HepG2 (cell line): ENCODE measurements around the gene MPV17L2. TPM values are rescaled to one million over a fixed set of nuclear protein-coding genes. Genes with fewer than 3 reads are reported as not detected.

Experiments
- ATAC-seq: fragments of 200-7000 bp; cut with Tn5 transposase; 3 replicates; pipeline ENCODE4 v1.9.1; 2020; ENCODE audit warnings: mild to moderate bottlenecking, moderate library complexity
- BruUV-seq: library from RNA; stranded (reverse); fragments of 400-500 nt; replicated peaks from 2 replicates; lab custom pipeline; 2021; lab: Mats Ljungman, UMichigan
- CTCF ChIA-PET: fragments of 300-600 bp; formaldehyde crosslinking; extraction: SDS; loops from one replicate; lab custom pipeline; 2021; ENCODE audit warnings: low total read pairs, inconsistent platforms, low intra/inter-chr PET ratio; lab: Yijun Ruan, JAX
- POLR2A ChIA-PET: fragments of 350-600 bp; sonication (Branson Sonifier 250); formaldehyde crosslinking; loops from one replicate; lab custom pipeline; 2020; ENCODE audit warnings: antibody characterized with exemption, inconsistent platforms; lab: Yijun Ruan, JAX
- DNase-seq: peaks from one replicate; pipeline ENCODE4 v3.0.0-alpha.2; 2015; ENCODE audit warnings: low spot score
- FAIRE-seq: peaks from 3 replicates; lab custom pipeline; 2011; peaks lifted over from hg19 to GRCh38; lab: Jason Lieb, UNC
- H2AFZ ChIP-seq: one replicate; pipeline ENCODE4 v1.6.1; 2011; ENCODE audit warnings: low read length, inconsistent platforms
- H3K27ac ChIP-seq: fragments of 300-600 bp; 3 replicates; pipeline ENCODE4 v1.8.0; 2011; ENCODE audit warnings: mixed run types, mild to moderate bottlenecking, mixed read lengths, low read length, inconsistent platforms; ENCODE audit not compliant: insufficient read depth; ENCODE audit errors: extremely low read length
- H3K27me3 ChIP-seq, 2 experiments: fragments of 200-600 bp in 1 of 2; 2 replicates in 1 of 2; 3 replicates in 1 of 2; pipeline versions ENCODE4 v1.6.0 to v1.8.0; 2011; ENCODE audit warnings: low read length in 2 of 2, mild to moderate bottlenecking in 2 of 2, moderate library complexity in 2 of 2, inconsistent platforms in 1 of 2; ENCODE audit not compliant: insufficient read depth in 2 of 2, control insufficient read depth in 1 of 2
- H3K36me3 ChIP-seq, 2 experiments: fragments of 200-600 bp in 1 of 2; replicated peaks in 1 of 2; 2 replicates in 1 of 2; 3 replicates in 1 of 2; pipeline versions ENCODE4 v1.5.1 to v1.8.0; 2011; ENCODE audit warnings: low read length in 2 of 2, inconsistent platforms in 1 of 2; ENCODE audit not compliant: insufficient read depth in 2 of 2, control insufficient read depth in 1 of 2
- H3K4me1 ChIP-seq: 2 replicates; pipeline ENCODE4 v1.5.1; 2012; ENCODE audit warnings: low read length, inconsistent platforms; ENCODE audit not compliant: insufficient read depth
- H3K4me2 ChIP-seq: 2 replicates; pipeline ENCODE4 v1.6.0; 2011; ENCODE audit warnings: low read depth, low read length, inconsistent platforms
- H3K4me3 ChIP-seq, 3 experiments: fragments of 200-600 bp in 1 of 3; sonication (generic), shearing (Covaris generic) in 1 of 3; replicated peaks in 1 of 3; 2 replicates each; pipeline ENCODE4 v1.5.1; 2011 to 2016; ENCODE audit warnings: low read length in 3 of 3, inconsistent platforms in 2 of 3, low read depth in 2 of 3, mild to moderate bottlenecking in 2 of 3, control low read depth in 1 of 3, mixed read lengths in 1 of 3; ENCODE audit not compliant: insufficient read depth in 1 of 3
- H3K79me2 ChIP-seq: one replicate; pipeline ENCODE4 v1.6.1; 2011; ENCODE audit warnings: low read length, inconsistent platforms; ENCODE audit not compliant: insufficient read depth
- H3K9ac ChIP-seq: 2 replicates; pipeline ENCODE4 v1.6.0; 2011; ENCODE audit warnings: mild to moderate bottlenecking, low read depth, low read length, inconsistent platforms; ENCODE audit not compliant: insufficient read depth
- H3K9me3 ChIP-seq: 2 replicates; pipeline ENCODE4 v1.5.1; 2012; ENCODE audit warnings: mild to moderate bottlenecking, low read length
- H4K20me1 ChIP-seq: 2 replicates; pipeline ENCODE4 v1.6.0; 2011; ENCODE audit warnings: inconsistent platforms, mild to moderate bottlenecking, low read length, moderate library complexity; ENCODE audit not compliant: insufficient read depth
- ERF ChIP-seq: IDR thresholded peaks from 2 replicates; pipeline ENCODE4 v1.6.1; 2018; ENCODE audit warnings: missing biosample characterization, missing genetic modification reagents
- FOXP1 ChIP-seq, 2 experiments: fragments of 450-650 bp in 1 of 2; IDR thresholded peaks; 2 replicates each; pipeline ENCODE4 v1.6.1; 2017 to 2018; ENCODE audit warnings: antibody characterized with exemption in 1 of 2
- GABPA ChIP-seq, 2 experiments: IDR thresholded peaks; 2 replicates each; pipeline ENCODE4 v1.6.1; 2011 to 2016; ENCODE audit warnings: low read depth in 2 of 2, low read length in 1 of 2, missing biosample characterization in 1 of 2, missing genetic modification characterization in 1 of 2
- HMGA1 ChIP-seq: sonication (generic); formaldehyde crosslinking; conservative IDR thresholded peaks from 2 replicates; pipeline ENCODE4 v1.4.0; 2020; ENCODE audit warnings: missing genetic modification reagents
- MEIS2 ChIP-seq: sonication (generic); formaldehyde crosslinking; IDR thresholded peaks from 2 replicates; pipeline ENCODE4 v1.9.0; 2021; ENCODE audit warnings: mild to moderate bottlenecking, missing genetic modification reagents
- RXRA ChIP-seq: sonication (generic); formaldehyde crosslinking; IDR thresholded peaks from 2 replicates; pipeline ENCODE4 v1.5.1; 2020; ENCODE audit warnings: missing genetic modification reagents
- SNAPC2 ChIP-seq: sonication (generic); formaldehyde crosslinking; IDR thresholded peaks from 2 replicates; pipeline ENCODE4 v1.8.1; 2022; ENCODE audit warnings: mild to moderate bottlenecking, missing genetic modification reagents
- SOX6 ChIP-seq, 2 experiments: fragments of 450-650 bp in 1 of 2; sonication (generic) in 1 of 2; formaldehyde crosslinking in 1 of 2; IDR thresholded peaks; 2 replicates each; pipeline versions ENCODE4 v1.4.0 to v1.6.1; 2017 to 2020; ENCODE audit warnings: antibody characterized with exemption in 1 of 2, mild to moderate bottlenecking in 1 of 2, missing genetic modification reagents in 1 of 2
- TAF15 ChIP-seq: fragments of 200-400 bp; formaldehyde crosslinking; IDR thresholded peaks from one replicate; pipeline ENCODE4 v1.6.1; 2018; ENCODE audit warnings: mild to moderate bottlenecking, low read depth, low read length; ENCODE audit not compliant: poor library complexity, severe bottlenecking
- ZBTB7A ChIP-seq: sonication (generic); formaldehyde crosslinking; IDR thresholded peaks from 2 replicates; pipeline ENCODE4 v1.8.0; 2022; ENCODE audit warnings: mild to moderate bottlenecking, missing genetic modification reagents
- ZNF746 ChIP-seq: sonication (generic); formaldehyde crosslinking; IDR thresholded peaks from 2 replicates; pipeline ENCODE4 v1.8.0; 2022; ENCODE audit warnings: mild to moderate bottlenecking, missing genetic modification reagents
- ZSCAN9 ChIP-seq: IDR thresholded peaks from 2 replicates; pipeline ENCODE4 v1.6.1; 2016; ENCODE audit warnings: borderline replicate concordance
- WGBS: methylation state at CpG from one replicate; pipeline ENCODE4 v1.1.6; 2017; ENCODE audit warnings: low lambda C conversion rate; 5-methylcytosine and 5-hydroxymethylcytosine counted together
- in situ Hi-C: cut with HindIII; loops from 2 replicates; pipeline ENCODE4 v1.10.0; 2017; ENCODE audit warnings: low pct_unique_long_range_greater_than_20kb; ENCODE audit not compliant: extremely low pct_ligation_motif_present
- intact Hi-C: fragments of 100-400 bp; cut with micrococcal nuclease; formaldehyde crosslinking; loops from one replicate; pipeline ENCODE4 v1.10.0; 2022; ENCODE audit not compliant: unreplicated experiment
- polyA plus RNA-seq, 8 experiments: library from polyadenylated mRNA; depleted of rRNA in 3 of 8; stranded (reverse) in 7 of 8; unstranded in 1 of 8; fragments of >200 nt; fragmentation: Illumina TruSeq in 4 of 8; extraction: Trizol in 4 of 8; gene quantifications; 2 replicates each; pipeline versions ENCODE4 v1.2.1 to v1.2.3, GENCODE V29; 2011 to 2016; ENCODE audit warnings: low read depth in 4 of 8, missing spikeins in 1 of 8, mixed read lengths in 1 of 8; ENCODE audit not compliant: insufficient read depth in 1 of 8
- total RNA-seq, 5 experiments: library from RNA; depleted of rRNA; stranded (reverse); fragments of >200 nt; fragmentation: Illumina TruSeq; extraction: Trizol; gene quantifications; 2 replicates each; pipeline ENCODE4 v1.2.3, GENCODE V29; 2016; ENCODE audit warnings: low read depth in 1 of 5

Gene MPV17L2
- total and polyA plus RNA-seq, 2 of the 13 experiments (the other 11 are each of a cell fraction or from before 2014, with no cell fraction given), result 13.6 to 16.7 TPM

GRCh38 chr19:18193388-18194180 lies 566 bp downstream of the MPV17L2 start (continued):
- peak; percentile 56; the same call in 1 of the 2 replicates for TF ChIP-seq RXRA (CRISPR knock-in tag)
- TF ChIP-seq SOX6 (IDR thresholded peaks at IDR 0.05), result no peak
- 0 out of 2 replicates have a peak, but pooled peaks have one; percentile 31 for TF ChIP-seq SOX6 (CRISPR knock-in tag; IDR thresholded peaks at IDR 0.05)
- no peak for TF ChIP-seq TAF15
- 0 out of 2 replicates have a peak, but pooled peaks have one; percentile 34 for TF ChIP-seq ZNF746 (CRISPR knock-in tag)
- TF ChIP-seq SNAPC2, result 0 out of 2 replicates have a peak, but pooled peaks have one; percentile 20
- TF ChIP-seq GABPA (IDR thresholded peaks at IDR 0.05; ENCODE audit: low read depth, low read length), result no peak
- 0 out of 2 replicates have a peak, but pooled peaks have one; percentile 0 for TF ChIP-seq GABPA (CRISPR knock-in tag; IDR thresholded peaks at IDR 0.05; ENCODE audit: low read depth)

- no TSS peak for BruUV-seq
- no peak for DNase-seq
- Histone ChIP-seq H4K20me1 (no peaks in the 10 kb centered on the region), H3K27me3 (no peaks in the 10 kb centered on the region; a peak in 1 of 5 replicates), H2AFZ (no peak overlapping the region), H3K36me3 (peaks cover 5 to 14% of the 10 kb centered on the region in 2 experiments; a peak in 3 of 5 replicates), H3K9me3 (no peaks in the 10 kb centered on the region), H3K4me2 (peak overlapping the region; percentile 91), H3K9ac (peak overlapping the region; percentile 71), H3K27ac (peak overlapping the region; percentile 73), H3K4me1 (peaks cover 29% of the 10 kb centered on the region), H3K4me3 (peak overlapping the region; percentile 68 to 84 (median 83); a peak in 5 of 6 replicates), H3K79me2 (peaks cover 7% of the 10 kb centered on the region)
- in situ Hi-C loops, result no loop called here
- no peak for TF ChIP-seq MEIS2 (CRISPR knock-in tag)
- TF ChIP-seq ERF (CRISPR knock-in tag), result no peak
- no peak for TF ChIP-seq ZSCAN9 (CRISPR knock-in tag)
- TF ChIP-seq FOXP1 (IDR thresholded peaks at IDR 0.05), result no peak
- TF ChIP-seq FOXP1 (CRISPR knock-in tag; IDR thresholded peaks at IDR 0.05), result no peak
- no peak for TF ChIP-seq HMGA1 (CRISPR knock-in tag)
- TF ChIP-seq ZBTB7A (CRISPR knock-in tag), result no peak
- 85% methylated on average over 12 of the region's 12 CpGs for WGBS
- CTCF ChIA-PET, result no interaction called here
- no peak for FAIRE-seq
- intact Hi-C loops, result no loop called here
- ATAC-seq, result no peak
- POLR2A ChIA-PET, result no interaction called here
These were observed 1.1 kb downstream of the MPV17L2 start for GRCh38 chr19:18194181-18194530.
